ENCODE results near the gene PIGO. TPM values are rescaled to one million over a fixed set of nuclear protein-coding genes. Genes with fewer than 3 reads are reported as not detected.

Gene PIGO
- polyA plus RNA-seq (2012; rRNA removed) = 31.0 and 38.5 TPM in 2 replicates
- polyA plus RNA-seq (2012; cell fraction: cytosol; rRNA removed) = 14.9 and 20.1 TPM in 2 replicates
- polyA plus RNA-seq (2012; cell fraction: nucleus; rRNA removed) = 50.7 and 64.3 TPM in 2 replicates

DNA sequence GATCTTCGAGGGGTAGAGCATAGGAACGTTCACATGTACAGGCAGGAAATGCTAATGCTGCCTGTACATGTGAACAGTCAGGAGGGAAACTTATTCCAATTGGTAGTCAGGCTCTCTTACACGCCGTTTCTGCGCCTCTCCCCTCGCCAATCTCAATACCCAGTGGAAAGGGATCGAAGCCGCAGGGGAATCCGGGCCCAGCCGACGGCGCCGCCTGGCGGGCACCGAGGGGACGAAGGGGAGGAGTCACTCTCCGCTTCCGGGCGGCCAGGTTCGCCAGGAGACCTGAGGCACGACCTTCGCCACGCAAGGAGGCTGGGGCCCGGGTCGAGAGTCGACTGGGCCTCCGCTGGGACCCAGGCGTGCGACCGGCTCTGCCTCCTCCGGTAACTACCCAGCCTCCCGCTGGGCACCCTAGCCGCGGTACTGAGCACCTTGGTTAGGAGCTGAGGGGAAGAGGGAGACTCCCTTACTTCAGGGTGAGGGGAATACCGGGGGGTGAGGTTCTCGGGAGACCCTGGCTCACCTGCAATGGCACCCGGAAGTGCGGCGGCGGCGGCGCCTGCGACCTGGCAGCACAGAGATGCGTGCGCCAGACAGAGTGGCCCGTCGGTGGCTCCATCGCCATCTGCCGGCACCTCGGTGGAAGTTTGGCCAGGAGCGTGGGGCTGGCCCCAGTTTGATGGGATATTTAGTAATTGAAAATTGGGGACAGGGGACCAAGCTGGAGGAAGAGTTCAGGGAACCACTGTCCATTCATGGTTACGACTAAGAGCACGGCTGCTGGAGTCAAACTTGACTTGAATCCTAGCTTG lies at the start of gene PIGO:
Gene PIGO (minus strand): TSS at position 557 of the 815 bp plus-strand sequence. CDS start 1,026 bp downstream, outside the sequence.
- WGBS (ENCODE audit: low lambda C conversion rate) = 2% methylated on average over 37 of the region's 53 CpGs
- H4K20me1 ChIP-seq (ENCODE audit: insufficient read depth) = no peaks in the 10 kb centered on the region
- H3K9me3 ChIP-seq = no peaks in the 10 kb centered on the region
- no peaks in the 10 kb centered on the region for H3K9me2 ChIP-seq
- H3K4me2 ChIP-seq = peak within 1 kb of the TSS; percentile 99
- H3K27me3 ChIP-seq (ENCODE audit: insufficient read depth) = no peaks in the 10 kb centered on the region
- DNase-seq = peak; percentile 92
- peak within 1 kb of the TSS; percentile 95 to 96 for H3K27ac ChIP-seq (ENCODE audit: low read depth in 2 of 2, low read length in 1 of 2)
- peak within 1 kb of the TSS; percentile 99 for H3K9ac ChIP-seq
- peak within 1 kb of the TSS; percentile 98 for H2AFZ ChIP-seq (ENCODE audit: low read depth)
- peaks cover 15% of the 10 kb centered on the region; the same call in 1 of the 2 replicates for H3K79me2 ChIP-seq (ENCODE audit: insufficient read depth)
- peak within 1 kb of the TSS; percentile 84 to 99 for H3K4me3 ChIP-seq (ENCODE audit: low read depth in 2 of 2, low read length in 1 of 2)
- ChIA-PET POLR2A (interaction anchor here (0.7 to 1.4 kb wide), 3 partner anchors 16 to 562 kb away, joined by 3 to 8 read pairs (median 6); partner anchors contain the start of genes CCDC107, FANCG and VCP), CTCF (interaction anchor here (0.7 to 7.4 kb wide), 30 partner anchors 9 to 461 kb away, joined by 3 to 55 read pairs (median 4); partner anchors contain the start of genes ATOSB, DNAJB5, FANCG and VCP)
- peaks cover 5 to 11% of the 10 kb centered on the region in 2 experiments; a peak in 1 of 4 replicates for H3K4me1 ChIP-seq (ENCODE audit: control insufficient read depth in 1 of 2, insufficient read depth in 2 of 2, low read depth in 1 of 2, low read length in 1 of 2)
- peaks cover 20 to 45% of the 10 kb centered on the region in 2 experiments for H3K36me3 ChIP-seq (replicated peaks in 1 of 2; ENCODE audit: control insufficient read depth in 1 of 2, insufficient read depth in 2 of 2, low read length in 1 of 2)
- H3F3A ChIP-seq (replicated peaks; ENCODE audit: insufficient read depth) = peaks cover 9% of the 10 kb centered on the region
- no peak for TF ChIP-seq EZH2phosphoT487 (IDR thresholded peaks at IDR 0.05; ENCODE audit: borderline replicate concordance, low read depth)
- TF ChIP-seq MEF2A (IDR thresholded peaks at IDR 0.05; ENCODE audit: borderline replicate concordance, low read depth) = no peak
- peak; percentile 82 for TF ChIP-seq GABPA (IDR thresholded peaks at IDR 0.05; ENCODE audit: low read depth)
- TF ChIP-seq FOXJ3 (CRISPR knock-in tag; IDR thresholded peaks at IDR 0.05) = 0 out of 2 replicates have a peak, but pooled peaks have one; percentile 66
- TF ChIP-seq, protein P1, sequence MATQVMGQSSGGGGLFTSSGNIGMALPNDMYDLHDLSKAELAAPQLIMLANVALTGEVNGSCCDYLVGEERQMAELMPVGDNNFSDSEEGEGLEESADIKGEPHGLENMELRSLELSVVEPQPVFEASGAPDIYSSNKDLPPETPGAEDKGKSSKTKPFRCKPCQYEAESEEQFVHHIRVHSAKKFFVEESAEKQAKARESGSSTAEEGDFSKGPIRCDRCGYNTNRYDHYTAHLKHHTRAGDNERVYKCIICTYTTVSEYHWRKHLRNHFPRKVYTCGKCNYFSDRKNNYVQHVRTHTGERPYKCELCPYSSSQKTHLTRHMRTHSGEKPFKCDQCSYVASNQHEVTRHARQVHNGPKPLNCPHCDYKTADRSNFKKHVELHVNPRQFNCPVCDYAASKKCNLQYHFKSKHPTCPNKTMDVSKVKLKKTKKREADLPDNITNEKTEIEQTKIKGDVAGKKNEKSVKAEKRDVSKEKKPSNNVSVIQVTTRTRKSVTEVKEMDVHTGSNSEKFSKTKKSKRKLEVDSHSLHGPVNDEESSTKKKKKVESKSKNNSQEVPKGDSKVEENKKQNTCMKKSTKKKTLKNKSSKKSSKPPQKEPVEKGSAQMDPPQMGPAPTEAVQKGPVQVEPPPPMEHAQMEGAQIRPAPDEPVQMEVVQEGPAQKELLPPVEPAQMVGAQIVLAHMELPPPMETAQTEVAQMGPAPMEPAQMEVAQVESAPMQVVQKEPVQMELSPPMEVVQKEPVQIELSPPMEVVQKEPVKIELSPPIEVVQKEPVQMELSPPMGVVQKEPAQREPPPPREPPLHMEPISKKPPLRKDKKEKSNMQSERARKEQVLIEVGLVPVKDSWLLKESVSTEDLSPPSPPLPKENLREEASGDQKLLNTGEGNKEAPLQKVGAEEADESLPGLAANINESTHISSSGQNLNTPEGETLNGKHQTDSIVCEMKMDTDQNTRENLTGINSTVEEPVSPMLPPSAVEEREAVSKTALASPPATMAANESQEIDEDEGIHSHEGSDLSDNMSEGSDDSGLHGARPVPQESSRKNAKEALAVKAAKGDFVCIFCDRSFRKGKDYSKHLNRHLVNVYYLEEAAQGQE (IDR thresholded peaks at IDR 0.05; ENCODE audit: low read depth, low read length) = 0 out of 2 replicates have a peak, but pooled peaks have one; percentile 13
- peak; percentile 60 for TF ChIP-seq POLR2AphosphoS5 (IDR thresholded peaks at IDR 0.05; ENCODE audit: low read depth, low read length)
- TF ChIP-seq SIN3A (IDR thresholded peaks at IDR 0.05; ENCODE audit: borderline replicate concordance, low read depth, low read length) = peak; percentile 63; the same call in 1 of the 2 replicates
- TF ChIP-seq ELF1 (IDR thresholded peaks at IDR 0.05) = peak; percentile 96
- TF ChIP-seq, protein P2, sequence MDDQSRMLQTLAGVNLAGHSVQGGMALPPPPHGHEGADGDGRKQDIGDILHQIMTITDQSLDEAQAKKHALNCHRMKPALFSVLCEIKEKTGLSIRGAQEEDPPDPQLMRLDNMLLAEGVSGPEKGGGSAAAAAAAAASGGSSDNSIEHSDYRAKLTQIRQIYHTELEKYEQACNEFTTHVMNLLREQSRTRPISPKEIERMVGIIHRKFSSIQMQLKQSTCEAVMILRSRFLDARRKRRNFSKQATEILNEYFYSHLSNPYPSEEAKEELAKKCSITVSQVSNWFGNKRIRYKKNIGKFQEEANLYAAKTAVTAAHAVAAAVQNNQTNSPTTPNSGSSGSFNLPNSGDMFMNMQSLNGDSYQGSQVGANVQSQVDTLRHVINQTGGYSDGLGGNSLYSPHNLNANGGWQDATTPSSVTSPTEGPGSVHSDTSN (IDR thresholded peaks at IDR 0.05) = no peak
- TF ChIP-seq YY1 (IDR thresholded peaks at IDR 0.05; ENCODE audit: low read depth) = peak; percentile 85
- TF ChIP-seq RAD21 (IDR thresholded peaks at IDR 0.05; ENCODE audit: low read length) = peak; percentile 63
- TF ChIP-seq SMC3 (IDR thresholded peaks at IDR 0.05; ENCODE audit: low read depth, low read length) = peak; percentile 51
- 0 out of 2 replicates have a peak, but pooled peaks have one; percentile 3 for TF ChIP-seq GATA2 (CRISPR knock-in tag; IDR thresholded peaks at IDR 0.05)
- peak; percentile 76; the same call in 1 of the 2 replicates for TF ChIP-seq TAF1 (IDR thresholded peaks at IDR 0.05; ENCODE audit: borderline replicate concordance, low read depth, low read length)
- TF ChIP-seq MXI1 (IDR thresholded peaks at IDR 0.05; ENCODE audit: low read depth, low read length) = peak; percentile 71
- TF ChIP-seq, protein P3, sequence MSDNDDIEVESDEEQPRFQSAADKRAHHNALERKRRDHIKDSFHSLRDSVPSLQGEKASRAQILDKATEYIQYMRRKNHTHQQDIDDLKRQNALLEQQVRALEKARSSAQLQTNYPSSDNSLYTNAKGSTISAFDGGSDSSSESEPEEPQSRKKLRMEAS (IDR thresholded peaks at IDR 0.05; ENCODE audit: low read depth) = peak; percentile 79
- TF ChIP-seq, protein P4, sequence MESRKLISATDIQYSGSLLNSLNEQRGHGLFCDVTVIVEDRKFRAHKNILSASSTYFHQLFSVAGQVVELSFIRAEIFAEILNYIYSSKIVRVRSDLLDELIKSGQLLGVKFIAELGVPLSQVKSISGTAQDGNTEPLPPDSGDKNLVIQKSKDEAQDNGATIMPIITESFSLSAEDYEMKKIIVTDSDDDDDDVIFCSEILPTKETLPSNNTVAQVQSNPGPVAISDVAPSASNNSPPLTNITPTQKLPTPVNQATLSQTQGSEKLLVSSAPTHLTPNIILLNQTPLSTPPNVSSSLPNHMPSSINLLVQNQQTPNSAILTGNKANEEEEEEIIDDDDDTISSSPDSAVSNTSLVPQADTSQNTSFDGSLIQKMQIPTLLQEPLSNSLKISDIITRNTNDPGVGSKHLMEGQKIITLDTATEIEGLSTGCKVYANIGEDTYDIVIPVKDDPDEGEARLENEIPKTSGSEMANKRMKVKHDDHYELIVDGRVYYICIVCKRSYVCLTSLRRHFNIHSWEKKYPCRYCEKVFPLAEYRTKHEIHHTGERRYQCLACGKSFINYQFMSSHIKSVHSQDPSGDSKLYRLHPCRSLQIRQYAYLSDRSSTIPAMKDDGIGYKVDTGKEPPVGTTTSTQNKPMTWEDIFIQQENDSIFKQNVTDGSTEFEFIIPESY (IDR thresholded peaks at IDR 0.05; ENCODE audit: borderline replicate concordance, low read depth) = 0 out of 2 replicates have a peak, but pooled peaks have one; percentile 28
- TF ChIP-seq CHD2 (IDR thresholded peaks at IDR 0.05; ENCODE audit: low read length, partially characterized antibody) = peak; percentile 62
- no peak; a peak in 1 of 4 replicates for TF ChIP-seq EP300 (IDR thresholded peaks at IDR 0.05; ENCODE audit: borderline replicate concordance in 1 of 2, low read depth in 1 of 2, low read length in 1 of 2)
- TF ChIP-seq, protein P5, sequence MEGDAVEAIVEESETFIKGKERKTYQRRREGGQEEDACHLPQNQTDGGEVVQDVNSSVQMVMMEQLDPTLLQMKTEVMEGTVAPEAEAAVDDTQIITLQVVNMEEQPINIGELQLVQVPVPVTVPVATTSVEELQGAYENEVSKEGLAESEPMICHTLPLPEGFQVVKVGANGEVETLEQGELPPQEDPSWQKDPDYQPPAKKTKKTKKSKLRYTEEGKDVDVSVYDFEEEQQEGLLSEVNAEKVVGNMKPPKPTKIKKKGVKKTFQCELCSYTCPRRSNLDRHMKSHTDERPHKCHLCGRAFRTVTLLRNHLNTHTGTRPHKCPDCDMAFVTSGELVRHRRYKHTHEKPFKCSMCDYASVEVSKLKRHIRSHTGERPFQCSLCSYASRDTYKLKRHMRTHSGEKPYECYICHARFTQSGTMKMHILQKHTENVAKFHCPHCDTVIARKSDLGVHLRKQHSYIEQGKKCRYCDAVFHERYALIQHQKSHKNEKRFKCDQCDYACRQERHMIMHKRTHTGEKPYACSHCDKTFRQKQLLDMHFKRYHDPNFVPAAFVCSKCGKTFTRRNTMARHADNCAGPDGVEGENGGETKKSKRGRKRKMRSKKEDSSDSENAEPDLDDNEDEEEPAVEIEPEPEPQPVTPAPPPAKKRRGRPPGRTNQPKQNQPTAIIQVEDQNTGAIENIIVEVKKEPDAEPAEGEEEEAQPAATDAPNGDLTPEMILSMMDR (IDR thresholded peaks at IDR 0.05) = peak; percentile 81
